Adrenal gland (tissue), 12 donors: ENCODE measurements around the gene TENM4. TPM values are rescaled to one million over a fixed set of nuclear protein-coding genes. Genes with fewer than 3 reads are reported as not detected.

Experiments used
- DNase-seq, 7 donors: peaks; one replicate each; pipeline ENCODE4 v3.0.0-alpha.2; 2019 to 2020
- H3K27ac ChIP-seq, 5 donors: fragments of 200-600 bp; sonication (generic) in 4 of 5; 1 replicate in 3 of 5; 2 replicates in 2 of 5; pipeline versions ENCODE4 v1.5.1 to v1.8.0; 2016 to 2020; ENCODE audit warnings: mild to moderate bottlenecking in 1 of 5
- H3K27me3 ChIP-seq: fragments of 200-600 bp; 2 replicates; pipeline ENCODE4 v1.8.0; 2021
- H3K36me3 ChIP-seq, 2 donors: fragments of 200-600 bp; replicated peaks in 1 of 2; 1 replicate in 1 of 2; 2 replicates in 1 of 2; pipeline versions ENCODE4 v1.5.1 to v1.8.0; 2018 to 2022
- H3K4me1 ChIP-seq, 2 donors: fragments of 200-600 bp; replicated peaks in 1 of 2; 1 replicate in 1 of 2; 2 replicates in 1 of 2; pipeline versions ENCODE4 v1.5.1 to v1.8.0; 2018 to 2021
- H3K4me3 ChIP-seq, 4 donors: fragments of 200-600 bp; sonication (generic) in 3 of 4; one replicate each; pipeline ENCODE4 v1.5.1; 2016 to 2018
- H3K9me3 ChIP-seq, 3 donors: fragments of 200-600 bp; sonication (generic) in 1 of 3; replicated peaks in 1 of 3; 1 replicate in 2 of 3; 2 replicates in 1 of 3; pipeline versions ENCODE4 v1.5.1 to v1.8.0; 2016 to 2021
- CTCF ChIP-seq, 6 experiments: fragments of 450-650 bp in 4 of 6; fragments of 200-600 bp in 2 of 6; sonication (generic) in 1 of 6; IDR thresholded peaks; 1 replicate in 5 of 6; 2 replicates in 1 of 6; pipeline versions ENCODE4 v1.5.1 to v1.8.0; 2016 to 2021; ENCODE audit warnings: antibody characterized with exemption in 6 of 6, mild to moderate bottlenecking in 2 of 6, moderate library complexity in 1 of 6
- POLR2A ChIP-seq, 2 donors: fragments of 450-650 bp; IDR thresholded peaks; one replicate each; pipeline ENCODE4 v1.6.1; 2017; ENCODE audit warnings: antibody characterized with exemption in 2 of 2, mild to moderate bottlenecking in 2 of 2, moderate library complexity in 1 of 2
- WGBS, 4 donors: extraction: QIAGEN DNeasy Blood & Tissue Kit in 2 of 4; methylation state at CpG; one replicate each; pipeline versions ENCODE4 v1.1.5 to v1.1.7; 2013 to 2017; 5-methylcytosine and 5-hydroxymethylcytosine counted together
- intact Hi-C, 2 donors: fragments of 100-400 bp; cut with DNase I; formaldehyde crosslinking; loops; one replicate each; pipeline versions ENCODE4 v1.14.1 to v1.15.0; 2022 to 2023
- polyA plus RNA-seq, 3 donors: library from polyadenylated mRNA; stranded (reverse); fragments of 200-250 nt in 2 of 3; fragments of 350-450 nt in 1 of 3; fragmentation: Illumina TruSeq in 1 of 3; extraction: RNeasy Lipid Tissue Mini Kit (QIAGEN cat#74804) in 1 of 3; gene quantifications; one replicate each; pipeline ENCODE4 v1.2.3, GENCODE V29; 2013 to 2014
- total RNA-seq, 9 donors: library from RNA; depleted of rRNA in 4 of 9; stranded (reverse); fragments of >200 nt in 4 of 9; fragments of 120-200 nt in 1 of 9; fragmentation: NEBNext Ultra II Directional in 1 of 9; extraction: Animal tissue kit (Norgen Biotek cat#: 25700) in 1 of 9; gene quantifications; one replicate each; pipeline versions ENCODE4 v1.1.0 to v1.2.4, GENCODE V29; 2013 to 2023
- donor health status: healthy with polysubstance abuse.
- donor health status: Bipolar disorder and iron deficiency.
- donor health status: DM: yes; HTN: yes; CAD: no.
- donor health status: DM: no; HTN: no; CAD: no.
- donor health status: DM: no; HTN: no; CAD: no.
- donor health status: DM: yes; HTN: yes; CAD: no.

The TENM4 gene
- total and polyA plus RNA-seq, 12 donors = 0.74 to 24.9 (median 6.7) TPM

DNA sequence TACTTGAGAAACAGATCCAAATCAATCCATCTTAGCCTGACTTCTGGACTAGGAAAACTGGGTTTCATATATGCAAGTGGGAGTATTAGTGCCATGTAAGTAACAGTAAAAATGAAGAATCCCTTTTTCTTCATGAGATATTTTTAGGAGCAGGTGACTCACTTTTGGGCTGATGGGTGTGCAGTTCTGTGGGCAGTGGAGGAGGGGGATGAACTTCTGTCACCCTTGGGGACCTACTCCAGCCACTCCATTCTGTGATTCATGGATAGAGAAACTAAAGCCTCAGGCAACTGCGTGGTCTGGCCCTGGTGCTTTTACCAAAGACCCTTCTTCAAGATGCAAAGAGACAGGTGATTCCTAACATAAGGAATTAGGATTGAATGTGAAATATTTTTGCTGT, 657.5 kb downstream of the TENM4 start:
- Histone ChIP-seq H3K9me3 (no peaks in the 10 kb centered on the region), H3K27me3 (no peaks in the 10 kb centered on the region), H3K4me1 (no peaks in the 10 kb centered on the region), H3K36me3 (no peaks in the 10 kb centered on the region), H3K4me3 (no peak overlapping the region), H3K27ac (no peak overlapping the region)
- intact Hi-C loops = no loop called here
- no peak for DNase-seq
- TF ChIP-seq CTCF (IDR thresholded peaks at IDR 0.05) (no peak), POLR2A (IDR thresholded peaks at IDR 0.05) (no peak)
- 85 to 100% (median 93%) methylated on average over 1 of the region's 1 CpG for WGBS, 4 donors

DNA sequence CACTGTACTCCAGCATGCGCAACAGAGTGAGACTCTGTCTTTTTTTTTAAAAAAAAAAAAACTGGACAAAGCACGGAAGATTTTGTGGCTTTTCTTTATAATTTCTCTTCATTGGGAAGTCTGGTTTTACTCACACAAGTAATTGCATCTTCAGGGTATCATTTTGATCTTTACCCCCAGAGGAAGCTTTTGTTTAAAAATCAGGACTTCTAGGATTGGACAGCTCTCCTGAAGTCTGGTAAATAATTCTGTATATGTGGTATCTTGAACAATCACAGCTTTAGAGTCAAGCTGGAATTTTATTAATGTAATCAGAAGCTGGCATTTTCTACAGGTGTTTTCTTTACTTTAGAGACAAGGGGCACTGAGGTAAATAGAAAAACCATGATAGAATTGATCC, 658.1 kb downstream of the TENM4 start:
- TF ChIP-seq POLR2A (IDR thresholded peaks at IDR 0.05) = no peak
- TF ChIP-seq CTCF (IDR thresholded peaks at IDR 0.05) = no peak
- DNase-seq = no peak
- Histone ChIP-seq H3K4me1 (no peaks in the 10 kb centered on the region), H3K27me3 (no peaks in the 10 kb centered on the region), H3K9me3 (no peaks in the 10 kb centered on the region), H3K36me3 (no peaks in the 10 kb centered on the region), H3K4me3 (no peak overlapping the region), H3K27ac (no peak overlapping the region)
- WGBS, 4 donors = 91 to 98% (median 95%) methylated on average over 2 of the region's 2 CpGs
- intact Hi-C loops = no loop called here

GRCh38 chr11:78780889-78781288, 659.9 kb downstream of the TENM4 start:
- Histone ChIP-seq H3K4me1 (no peaks in the 10 kb centered on the region), H3K4me3 (no peak overlapping the region), H3K9me3 (no peaks in the 10 kb centered on the region), H3K27me3 (no peaks in the 10 kb centered on the region), H3K27ac (no peak overlapping the region), H3K36me3 (no peaks in the 10 kb centered on the region)
- DNase-seq = no peak
- intact Hi-C loops = no loop called here
- TF ChIP-seq CTCF (IDR thresholded peaks at IDR 0.05) (no peak), POLR2A (IDR thresholded peaks at IDR 0.05) (no peak)
- WGBS, 4 donors = 90 to 97% (median 92%) methylated on average over 3 of the region's 3 CpGs

GRCh38 chr11:78773492-78773891, 667.3 kb downstream of the TENM4 start:
- DNase-seq = no peak
- WGBS, 4 donors = 67 to 83% (median 77%) methylated on average over 1 to 2 of the region's 2 CpGs
- intact Hi-C loops = no loop called here
- Histone ChIP-seq H3K9me3 (no peaks in the 10 kb centered on the region), H3K27me3 (no peaks in the 10 kb centered on the region), H3K27ac (no peak overlapping the region), H3K36me3 (no peaks in the 10 kb centered on the region), H3K4me3 (no peak overlapping the region), H3K4me1 (no peaks in the 10 kb centered on the region)
- TF ChIP-seq POLR2A (IDR thresholded peaks at IDR 0.05) (no peak), CTCF (IDR thresholded peaks at IDR 0.05) (no peak)
